Epithelial cell of esophagus (primary cell): Measurements from ENCODE around the gene PXT1.

ENCODE experiments used
- DNase-seq: peaks from one replicate; pipeline ENCODE4 v3.0.0; 2010; ENCODE audit warnings: low read depth
- H3K4me3 ChIP-seq: 2 replicates; pipeline ENCODE4 v1.5.1; 2011; ENCODE audit warnings: mild to moderate bottlenecking, low read length, control low read depth
- CTCF ChIP-seq: IDR thresholded peaks from 2 replicates; pipeline ENCODE4 v1.5.1; 2011; ENCODE audit warnings: low read depth, mild to moderate bottlenecking, low read length, control low read depth, inconsistent platforms; ENCODE audit not compliant: insufficient read depth; ENCODE audit errors: missing control alignments

PXT1 gene

DNA sequence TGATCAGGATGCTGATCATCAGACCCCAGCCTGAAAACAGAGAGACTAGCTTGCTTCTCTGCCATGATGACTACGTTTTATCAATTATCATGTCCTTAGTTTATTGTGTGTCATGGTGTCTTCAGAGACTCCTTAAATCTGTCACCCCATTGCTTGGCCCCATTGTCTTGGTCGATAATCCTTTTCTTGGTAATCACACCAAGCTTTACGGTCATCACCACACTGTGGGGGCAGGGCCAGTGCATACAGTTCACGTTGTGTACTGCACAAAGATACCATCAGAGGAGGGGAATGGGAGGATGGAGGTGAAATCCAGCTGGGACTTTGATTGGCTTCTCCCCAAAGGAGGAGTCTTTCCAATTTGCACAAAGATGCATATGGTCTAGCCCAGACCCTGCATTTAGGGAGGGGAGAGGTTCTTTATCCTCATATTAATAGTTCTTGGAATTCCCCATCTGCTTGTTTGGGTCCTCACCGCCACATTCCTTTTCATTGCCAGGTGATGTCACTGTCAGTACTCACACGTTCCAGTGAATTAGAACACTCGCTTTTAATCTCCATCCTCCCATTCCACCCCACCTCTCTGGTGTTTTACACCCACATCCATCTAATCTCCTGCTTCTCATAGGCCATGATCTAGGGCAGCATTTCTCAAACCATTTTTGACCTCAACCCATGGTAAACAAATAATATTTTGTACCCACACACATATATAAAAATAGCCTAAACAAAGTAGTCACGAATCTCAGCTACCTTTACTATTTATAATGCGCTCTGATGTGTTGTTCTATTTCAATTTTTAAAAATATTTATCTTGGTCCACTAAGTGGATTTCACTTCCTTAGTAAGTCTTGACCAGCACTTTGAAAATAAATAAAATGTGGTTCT, 60.9 kb downstream of the PXT1 start:
- TF ChIP-seq CTCF: no peak
- H3K4me3 ChIP-seq: no peak overlapping the region
- DNase-seq: no peak

- no peak for DNase-seq
- TF ChIP-seq CTCF: no peak
These were observed 62.5 kb downstream of the PXT1 start for GRCh38 chr6:36380166-36380565.

GRCh38 chr6:36378936-36379335, 63.7 kb downstream of the PXT1 start:
- TF ChIP-seq CTCF: no peak
- no peak for DNase-seq
- no peak overlapping the region for H3K4me3 ChIP-seq

More at GRCh38 chr6:36380166-36380565, 62.5 kb downstream of the PXT1 start:
- H3K4me3 ChIP-seq: no peak overlapping the region

- DNase-seq: no peak
- no peak for TF ChIP-seq CTCF
- H3K4me3 ChIP-seq: no peak overlapping the region
These were observed 64.3 kb downstream of the PXT1 start for GRCh38 chr6:36378243-36378920.

GRCh38 chr6:36377594-36377993, 65.1 kb downstream of the PXT1 start:
- H3K4me3 ChIP-seq: no peak overlapping the region
- TF ChIP-seq CTCF: no peak
- no peak for DNase-seq

- TF ChIP-seq CTCF: no peak
- DNase-seq: no peak
These were observed 65.9 kb downstream of the PXT1 start for GRCh38 chr6:36376742-36377141.

More at GRCh38 chr6:36376742-36377141, 65.9 kb downstream of the PXT1 start:
- H3K4me3 ChIP-seq: no peak overlapping the region
